Measurements from ENCODE around the gene TNP1. TPM values are rescaled to one million over a fixed set of nuclear protein-coding genes. Genes with fewer than 3 reads are reported as not detected.

Gene TNP1
- polyA plus RNA-seq, 3 donors: not detected

DNA sequence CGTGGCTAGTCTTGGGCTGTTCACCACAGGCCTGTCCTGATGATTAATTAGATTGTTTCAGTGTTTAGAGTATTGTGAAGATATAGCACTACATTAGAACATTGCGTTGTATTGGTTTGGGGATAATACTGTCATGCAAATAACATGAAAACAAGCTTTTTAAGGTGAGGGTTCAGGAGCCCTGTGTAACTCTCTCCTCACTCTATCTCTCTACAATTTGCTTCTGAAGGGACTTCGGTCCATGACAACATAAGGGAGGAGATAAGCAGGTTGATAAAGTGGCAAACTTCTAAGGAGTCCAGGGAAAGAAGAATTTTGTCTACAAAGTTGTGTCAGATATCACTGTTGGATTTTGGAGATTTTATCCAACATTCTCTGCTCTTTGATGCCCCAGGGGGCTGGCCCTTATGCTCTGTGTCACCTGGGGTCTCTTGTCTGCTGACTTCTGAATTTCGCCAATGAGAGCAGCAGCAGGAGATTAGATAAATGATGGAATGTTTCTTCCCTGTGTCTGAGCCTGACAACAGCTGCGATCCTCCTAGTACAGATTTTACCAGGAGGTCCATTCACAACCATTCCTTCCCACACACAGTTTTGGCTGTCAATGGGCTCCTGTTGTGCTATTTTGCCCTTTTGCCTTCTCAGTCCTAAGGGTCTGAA, 3.3 kb downstream of the TNP1 start:
- H3K27me3 ChIP-seq (ENCODE audit: control insufficient read depth in 2 of 2, insufficient read depth in 2 of 2, low read length in 2 of 2): no peaks in the 10 kb centered on the region
- no peak overlapping the region for H3K4me3 ChIP-seq (replicated peaks in 1 of 3; ENCODE audit: low read depth in 2 of 3, low read length in 3 of 3)
- H3K36me3 ChIP-seq (replicated peaks in 1 of 2; ENCODE audit: control insufficient read depth in 1 of 2, insufficient read depth in 2 of 2, low read length in 2 of 2): no peaks in the 10 kb centered on the region
- Mint-ChIP-seq H3K36me3 (no peaks in the 10 kb centered on the region), H3K27ac (no peak overlapping the region), H3K4me3 (no peak overlapping the region), H3K9me3 (peaks cover 0 to 2% (median 0%) of the 10 kb centered on the region in 7 donors), H3K4me1 (no peaks in the 10 kb centered on the region), H3K27me3 (ENCODE audit: low read depth in 3 of 3) (peaks cover 1 to 9% (median 4%) of the 10 kb centered on the region in 3 donors)
- no peaks in the 10 kb centered on the region for H3K9me3 ChIP-seq (replicated peaks in 1 of 2; ENCODE audit: control insufficient read depth in 1 of 2, insufficient read depth in 1 of 2, low read length in 2 of 2)
- TF ChIP-seq, protein P1, sequence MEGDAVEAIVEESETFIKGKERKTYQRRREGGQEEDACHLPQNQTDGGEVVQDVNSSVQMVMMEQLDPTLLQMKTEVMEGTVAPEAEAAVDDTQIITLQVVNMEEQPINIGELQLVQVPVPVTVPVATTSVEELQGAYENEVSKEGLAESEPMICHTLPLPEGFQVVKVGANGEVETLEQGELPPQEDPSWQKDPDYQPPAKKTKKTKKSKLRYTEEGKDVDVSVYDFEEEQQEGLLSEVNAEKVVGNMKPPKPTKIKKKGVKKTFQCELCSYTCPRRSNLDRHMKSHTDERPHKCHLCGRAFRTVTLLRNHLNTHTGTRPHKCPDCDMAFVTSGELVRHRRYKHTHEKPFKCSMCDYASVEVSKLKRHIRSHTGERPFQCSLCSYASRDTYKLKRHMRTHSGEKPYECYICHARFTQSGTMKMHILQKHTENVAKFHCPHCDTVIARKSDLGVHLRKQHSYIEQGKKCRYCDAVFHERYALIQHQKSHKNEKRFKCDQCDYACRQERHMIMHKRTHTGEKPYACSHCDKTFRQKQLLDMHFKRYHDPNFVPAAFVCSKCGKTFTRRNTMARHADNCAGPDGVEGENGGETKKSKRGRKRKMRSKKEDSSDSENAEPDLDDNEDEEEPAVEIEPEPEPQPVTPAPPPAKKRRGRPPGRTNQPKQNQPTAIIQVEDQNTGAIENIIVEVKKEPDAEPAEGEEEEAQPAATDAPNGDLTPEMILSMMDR (IDR thresholded peaks at IDR 0.05): no peak
- H3K4me2 ChIP-seq (replicated peaks; ENCODE audit: extremely low read depth, low read length, poor library complexity, severe bottlenecking): no peak overlapping the region
- H4K20me1 ChIP-seq (ENCODE audit: insufficient read depth, low read length): no peaks in the 10 kb centered on the region
- intact Hi-C loops (cut with micrococcal nuclease): no loop called here
- no peaks in the 10 kb centered on the region for H3K4me1 ChIP-seq (ENCODE audit: control insufficient read depth in 1 of 2, insufficient read depth in 2 of 2, low read length in 2 of 2)
- 100% methylated on average over 2 of the region's 5 CpGs for WGBS (ENCODE audit: insufficient coverage)
- H3K9ac ChIP-seq (ENCODE audit: insufficient read depth, low read length, poor library complexity, severe bottlenecking): no peak overlapping the region
- no peak overlapping the region for H3K27ac ChIP-seq (ENCODE audit: low read depth in 1 of 2, low read length in 2 of 2)
- DNase-seq: no peak
- H2AFZ ChIP-seq (ENCODE audit: insufficient read depth, low read depth, low read length, poor library complexity, severe bottlenecking): no peak overlapping the region
- H3K79me2 ChIP-seq (ENCODE audit: insufficient read depth, low read length): no peaks in the 10 kb centered on the region

DNA sequence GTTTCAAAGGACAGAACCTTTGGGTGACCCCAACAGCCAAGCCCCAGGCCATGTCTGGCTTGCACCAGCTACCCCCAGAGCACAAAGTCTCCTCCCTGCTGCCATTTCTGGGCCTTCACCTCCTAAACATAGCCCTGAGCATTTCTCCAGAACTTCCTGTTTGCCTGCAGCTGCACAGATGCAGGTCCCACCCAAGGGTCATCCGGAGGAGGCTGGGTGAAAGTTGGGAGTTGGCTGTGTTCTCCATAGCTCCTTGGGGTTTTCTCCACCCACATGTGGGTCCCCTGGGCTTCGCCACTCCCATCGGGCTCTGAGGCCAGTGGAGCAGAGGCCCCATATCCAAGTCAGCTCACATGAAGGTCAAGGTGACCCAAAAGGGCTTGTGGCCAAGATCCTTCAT, 4.3 kb downstream of the TNP1 start:
- H3K79me2 ChIP-seq (ENCODE audit: insufficient read depth, low read length): no peaks in the 10 kb centered on the region
- H3K4me1 Mint-ChIP-seq: no peaks in the 10 kb centered on the region
- H3K27me3 ChIP-seq (ENCODE audit: control insufficient read depth in 2 of 2, insufficient read depth in 2 of 2, low read length in 2 of 2): no peaks in the 10 kb centered on the region
- H3K36me3 ChIP-seq (replicated peaks in 1 of 2; ENCODE audit: control insufficient read depth in 1 of 2, insufficient read depth in 2 of 2, low read length in 2 of 2): no peaks in the 10 kb centered on the region
- H3K4me1 ChIP-seq (ENCODE audit: control insufficient read depth in 1 of 2, insufficient read depth in 2 of 2, low read length in 2 of 2): no peaks in the 10 kb centered on the region
- TF ChIP-seq, protein P1 (IDR thresholded peaks at IDR 0.05): no peak
- no peak overlapping the region for H3K4me3 Mint-ChIP-seq
- H3K9me3 Mint-ChIP-seq: peaks cover 0 to 3% (median 0%) of the 10 kb centered on the region in 7 donors
- no peaks in the 10 kb centered on the region for H4K20me1 ChIP-seq (ENCODE audit: insufficient read depth, low read length)
- peaks cover 4 to 5% (median 4%) of the 10 kb centered on the region in 3 donors for H3K27me3 Mint-ChIP-seq (ENCODE audit: low read depth in 3 of 3)
- H3K27ac Mint-ChIP-seq: no peak overlapping the region
- H3K9me3 ChIP-seq (replicated peaks in 1 of 2; ENCODE audit: control insufficient read depth in 1 of 2, insufficient read depth in 1 of 2, low read length in 2 of 2): no peaks in the 10 kb centered on the region
- H3K4me2 ChIP-seq (replicated peaks; ENCODE audit: extremely low read depth, low read length, poor library complexity, severe bottlenecking): no peak overlapping the region
- DNase-seq: no peak
- no peak overlapping the region for H3K9ac ChIP-seq (ENCODE audit: insufficient read depth, low read length, poor library complexity, severe bottlenecking)
- H3K27ac ChIP-seq (ENCODE audit: low read depth in 1 of 2, low read length in 2 of 2): no peak overlapping the region
- no peak overlapping the region for H3K4me3 ChIP-seq (replicated peaks in 1 of 3; ENCODE audit: low read depth in 2 of 3, low read length in 3 of 3)
- no peak overlapping the region for H2AFZ ChIP-seq (ENCODE audit: insufficient read depth, low read depth, low read length, poor library complexity, severe bottlenecking)
- WGBS (ENCODE audit: insufficient coverage): 94% methylated on average over 2 of the region's 3 CpGs
- H3K36me3 Mint-ChIP-seq: no peaks in the 10 kb centered on the region
- intact Hi-C loops (cut with micrococcal nuclease): no loop called here

Data from CD14-positive monocyte (primary cell).